ENCODE results near the gene MPPED1. TPM values are rescaled to one million over a fixed set of nuclear protein-coding genes. Genes with fewer than 3 reads are reported as not detected.

Gene MPPED1
- total and polyA plus RNA-seq, 2 donors (not counting 3 experiments of a cell fraction or from before 2014, with no cell fraction given), result not detected

- FAIRE-seq (no peak), DNase-seq (ENCODE audit: low read depth, low spot score) (no peak)
- Histone ChIP-seq H3K27me3 (ENCODE audit: control insufficient read depth in 2 of 2, insufficient read depth in 2 of 2, low read length in 2 of 2) (peaks cover 0 to 2% of the 10 kb centered on the region in 2 experiments), H3K4me3 (replicated peaks in 1 of 3; ENCODE audit: insufficient read depth in 1 of 3, low read depth in 1 of 3, low read length in 3 of 3) (no peak overlapping the region), H3K27ac (ENCODE audit: insufficient read depth, low read depth, low read length) (no peak overlapping the region), H2AFZ (ENCODE audit: low read depth, low read length) (no peak overlapping the region), H3K4me1 (ENCODE audit: control insufficient read depth, extremely low read depth, insufficient read depth, low read length) (no peaks in the 10 kb centered on the region), H3K79me2 (ENCODE audit: control insufficient read depth, insufficient read depth, low read length) (no peaks in the 10 kb centered on the region), H3K36me3 (ENCODE audit: control insufficient read depth in 2 of 2, extremely low read depth in 1 of 2, insufficient read depth in 2 of 2, low read length in 2 of 2) (no peaks in the 10 kb centered on the region), H3K9me1 (replicated peaks; ENCODE audit: control insufficient read depth, extremely low read depth, insufficient read depth, low read length) (no peaks in the 10 kb centered on the region), H3K9ac (replicated peaks; ENCODE audit: extremely low read depth, insufficient read depth, low read length) (no peak overlapping the region), H3K9me3 (replicated peaks; ENCODE audit: control insufficient read depth, insufficient read depth, low read length) (no peaks in the 10 kb centered on the region), H4K20me1 (replicated peaks; ENCODE audit: control insufficient read depth, extremely low read depth, insufficient read depth, low read length) (no peaks in the 10 kb centered on the region), H3K4me2 (ENCODE audit: insufficient read depth, low read length) (no peak overlapping the region)
- dilution Hi-C loops (cut with MboI; ENCODE audit: extremely low pct_ligation_motif_present, low sequenced_read_pairs), result no loop called here
- TF ChIP-seq GATA2 (IDR thresholded peaks at IDR 0.05; ENCODE audit: insufficient read depth, insufficient read length, low read depth, low read length) (no peak), MAX (IDR thresholded peaks at IDR 0.05; ENCODE audit: insufficient read depth, insufficient read length) (no peak)
- no TSS peak for BruUV-seq (replicated peaks)
- POLR2A ChIA-PET, result no interaction called here
- CTCF ChIA-PET, result no interaction called here
- intact Hi-C loops (cut with micrococcal nuclease), result no loop called here
Measured at GRCh38 chr22:43427296-43428004, 15.6 kb downstream of the MPPED1 start.

- DNase-seq (ENCODE audit: low read depth, low spot score), result no peak
- dilution Hi-C loops (cut with MboI; ENCODE audit: extremely low pct_ligation_motif_present, low sequenced_read_pairs) (no loop called here), intact Hi-C loops (cut with micrococcal nuclease) (no loop called here)
- no peak for TF ChIP-seq GATA2 (IDR thresholded peaks at IDR 0.05; ENCODE audit: insufficient read depth, insufficient read length, low read depth, low read length)
- no peak for TF ChIP-seq JUN (IDR thresholded peaks at IDR 0.05; ENCODE audit: borderline replicate concordance, insufficient read depth, insufficient read length, low read depth)
- TF ChIP-seq POLR2AphosphoS5 (IDR thresholded peaks at IDR 0.05; ENCODE audit: insufficient read depth, low read depth, low read length), result no peak
- TF ChIP-seq POLR2A (IDR thresholded peaks at IDR 0.05; ENCODE audit: low read depth, low read length), result no peak
- TF ChIP-seq EZH2 (IDR thresholded peaks at IDR 0.05; ENCODE audit: borderline replicate concordance, low read depth, low read length, severe bottlenecking), result no peak
- ChIA-PET POLR2A (no interaction called here), CTCF (no interaction called here)
- no peak for FAIRE-seq
- H3K27ac ChIP-seq (ENCODE audit: insufficient read depth, low read depth, low read length), result no peak overlapping the region
- H4K20me1 ChIP-seq (replicated peaks; ENCODE audit: control insufficient read depth, extremely low read depth, insufficient read depth, low read length), result no peaks in the 10 kb centered on the region
- no TSS peak for BruUV-seq (replicated peaks)
- H2AFZ ChIP-seq (ENCODE audit: low read depth, low read length), result no peak overlapping the region
- peaks cover 0 to 2% of the 10 kb centered on the region in 2 experiments for H3K27me3 ChIP-seq (ENCODE audit: control insufficient read depth in 2 of 2, insufficient read depth in 2 of 2, low read length in 2 of 2)
- H3K4me2 ChIP-seq (ENCODE audit: insufficient read depth, low read length), result no peak overlapping the region
- H3K9ac ChIP-seq (replicated peaks; ENCODE audit: extremely low read depth, insufficient read depth, low read length), result no peak overlapping the region
- H3K9me3 ChIP-seq (replicated peaks; ENCODE audit: control insufficient read depth, insufficient read depth, low read length), result no peaks in the 10 kb centered on the region
- no peaks in the 10 kb centered on the region for H3K9me1 ChIP-seq (replicated peaks; ENCODE audit: control insufficient read depth, extremely low read depth, insufficient read depth, low read length)
- no peaks in the 10 kb centered on the region for H3K4me1 ChIP-seq (ENCODE audit: control insufficient read depth, extremely low read depth, insufficient read depth, low read length)
- H3K4me3 ChIP-seq (replicated peaks in 1 of 3; ENCODE audit: insufficient read depth in 1 of 3, low read depth in 1 of 3, low read length in 3 of 3), result no peak overlapping the region
- no peaks in the 10 kb centered on the region for H3K79me2 ChIP-seq (ENCODE audit: control insufficient read depth, insufficient read depth, low read length)
- no peaks in the 10 kb centered on the region for H3K36me3 ChIP-seq (ENCODE audit: control insufficient read depth in 2 of 2, extremely low read depth in 1 of 2, insufficient read depth in 2 of 2, low read length in 2 of 2)
Measured at GRCh38 chr22:43428005-43428485, 16.2 kb downstream of the MPPED1 start.
